AG08395 (cell line): ENCODE results near the gene POPDC3.
A peak's percentile ranks its signal among the peaks of the same experiment; 100 is the strongest.
"Not testable (repeated sequence)": the region's sequence is repeated elsewhere in the genome, so short reads cannot be mapped to it uniquely, and the experiment has no call there.

Source experiments
- DNase-seq: peaks from one replicate; pipeline ENCODE4 v3.0.0; 2012; ENCODE audit warnings: mixed read lengths, low spot score

POPDC3 gene, protein sequence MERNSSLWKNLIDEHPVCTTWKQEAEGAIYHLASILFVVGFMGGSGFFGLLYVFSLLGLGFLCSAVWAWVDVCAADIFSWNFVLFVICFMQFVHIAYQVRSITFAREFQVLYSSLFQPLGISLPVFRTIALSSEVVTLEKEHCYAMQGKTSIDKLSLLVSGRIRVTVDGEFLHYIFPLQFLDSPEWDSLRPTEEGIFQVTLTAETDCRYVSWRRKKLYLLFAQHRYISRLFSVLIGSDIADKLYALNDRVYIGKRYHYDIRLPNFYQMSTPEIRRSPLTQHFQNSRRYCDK

DNA sequence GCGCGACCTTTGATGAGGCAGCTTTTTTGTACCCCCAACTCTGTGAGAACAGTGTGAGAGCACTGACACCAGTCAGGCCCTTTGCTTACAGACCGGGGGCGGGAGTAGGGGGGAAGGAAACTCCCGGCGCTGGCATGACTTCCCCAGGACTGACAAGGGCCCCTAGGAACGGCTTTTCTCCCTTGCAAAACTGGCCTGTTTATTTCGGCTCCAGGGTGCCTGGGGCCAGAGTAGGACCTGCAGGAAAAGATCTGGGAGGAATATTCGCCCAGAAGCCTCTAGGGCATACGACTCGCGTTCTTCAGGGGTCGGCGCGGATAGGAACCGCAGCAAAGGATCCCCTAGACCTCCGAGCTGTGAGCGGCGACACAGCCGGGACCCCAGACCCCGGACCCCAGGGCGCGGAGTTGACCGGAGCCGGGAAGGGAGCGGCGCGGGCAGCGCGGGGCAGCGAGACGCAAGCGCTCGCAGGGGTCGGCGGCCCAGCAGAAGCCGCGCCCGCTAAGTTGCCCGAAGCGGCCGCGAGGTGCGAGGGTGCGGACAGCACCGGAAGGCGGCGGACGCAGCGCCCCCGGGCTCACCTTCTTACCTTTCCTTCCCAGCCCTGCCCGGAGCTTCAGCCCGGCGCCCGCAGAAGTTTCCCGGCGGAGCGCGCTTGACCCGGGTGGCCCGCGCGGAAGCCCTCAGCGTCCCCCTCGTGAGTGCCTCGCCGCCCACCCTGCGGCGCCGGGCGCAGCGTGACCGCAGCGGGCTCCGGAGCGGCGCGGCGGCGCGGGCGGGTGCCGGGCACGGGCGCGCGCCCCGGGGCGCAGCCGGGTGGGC lies at the start of gene POPDC3:
POPDC3 (minus strand) TSS at position 771 of the 822 bp plus-strand sequence. CDS start 18,105 bp downstream, outside the sequence.
- peak; percentile 30 for DNase-seq

DNA sequence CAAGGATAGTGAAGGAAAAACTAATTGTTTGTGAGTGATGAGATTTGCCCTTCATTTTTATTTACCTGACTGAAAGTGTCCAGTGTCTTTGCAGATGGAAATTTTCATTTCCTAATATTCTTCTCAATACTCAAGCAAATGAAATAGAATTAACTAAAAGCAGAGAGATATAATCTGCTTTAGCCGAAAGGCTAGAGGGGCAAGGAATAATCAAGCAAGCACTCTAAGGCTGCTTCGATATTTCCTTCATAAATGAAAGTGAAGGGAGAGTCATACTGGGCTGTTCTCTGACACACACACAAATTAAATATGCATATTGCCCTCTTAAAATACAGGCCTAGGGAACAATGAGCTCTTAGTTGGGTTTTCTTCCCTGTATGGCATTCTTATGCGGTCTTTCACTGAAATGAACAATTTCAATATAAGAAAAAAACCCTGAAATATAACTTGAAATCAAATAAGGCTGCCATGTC lies 47.5 kb upstream of the POPDC3 start:
- DNase-seq, result no peak

DNA sequence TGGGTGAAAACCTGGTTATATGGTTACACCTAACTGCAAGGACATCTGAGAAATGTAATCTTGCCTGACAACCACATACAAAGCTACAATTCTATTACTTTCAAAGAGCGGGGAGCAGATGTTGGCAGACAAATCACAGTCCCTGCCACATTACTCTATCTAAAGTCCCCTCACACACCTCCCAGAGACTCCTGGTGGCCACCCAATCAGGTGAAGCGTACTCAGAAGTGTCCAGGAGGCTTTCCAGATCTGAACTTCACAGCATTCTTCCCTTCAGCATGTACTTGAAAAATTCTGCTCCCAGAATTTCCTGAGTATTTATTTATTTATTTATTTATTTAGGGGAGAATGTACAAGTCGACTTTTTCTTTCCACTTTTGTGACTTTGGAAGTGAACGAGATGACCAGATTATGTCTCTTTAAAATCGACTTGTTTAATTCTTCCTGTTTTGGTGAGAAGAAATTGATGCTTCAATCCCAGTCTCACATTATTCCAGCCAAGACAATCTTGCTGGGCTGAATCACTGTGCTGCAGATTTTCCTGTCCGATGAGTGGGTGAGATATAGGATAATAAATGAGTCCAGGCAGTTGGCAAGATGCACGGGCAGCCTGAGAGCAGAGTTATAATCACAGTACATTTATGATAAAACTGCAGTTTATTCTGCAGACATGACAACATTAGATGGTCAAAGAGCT lies 46.9 kb upstream of the POPDC3 start:
- DNase-seq, result peak; percentile 27

DNA sequence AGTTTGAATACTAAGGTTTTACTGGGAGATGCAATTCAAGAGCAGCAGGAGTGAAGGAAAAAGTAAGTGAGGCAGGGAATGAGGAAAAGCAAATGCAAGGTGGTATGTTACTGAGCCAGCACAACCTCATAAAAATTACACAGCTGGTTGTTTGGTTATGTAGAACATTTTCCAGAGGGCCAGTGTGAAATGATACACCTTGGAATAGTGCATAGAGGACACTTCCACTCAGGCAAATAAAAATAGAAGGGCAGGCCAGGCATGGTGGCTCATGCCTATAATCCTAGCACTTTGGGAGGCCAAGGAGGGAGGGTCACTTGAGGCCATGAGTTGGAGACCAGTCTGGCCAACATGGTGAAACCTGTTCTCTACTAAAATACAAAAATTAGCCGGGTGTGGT lies 43.4 kb upstream of the POPDC3 start:
- no peak for DNase-seq

DNA sequence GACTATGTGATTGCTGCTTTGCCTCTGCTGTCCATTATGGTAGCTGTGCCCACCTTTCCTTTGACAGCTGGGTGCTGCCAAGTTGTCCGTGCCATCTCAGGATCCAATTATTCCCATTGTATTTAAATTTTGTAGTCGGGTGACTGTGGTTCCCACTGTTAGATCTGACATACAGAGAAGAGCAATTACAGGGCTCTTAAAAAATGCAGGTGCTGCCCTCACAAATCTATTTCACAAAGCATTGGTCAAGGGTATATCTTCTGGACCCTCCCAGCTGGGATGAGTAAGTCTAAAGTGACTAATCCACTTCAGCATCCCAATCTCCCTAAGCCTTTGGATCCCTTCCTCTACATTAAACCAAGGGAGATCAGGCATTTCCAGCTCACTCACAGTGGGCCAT lies 41.4 kb upstream of the POPDC3 start:
- not testable (repeated sequence) for DNase-seq

DNA sequence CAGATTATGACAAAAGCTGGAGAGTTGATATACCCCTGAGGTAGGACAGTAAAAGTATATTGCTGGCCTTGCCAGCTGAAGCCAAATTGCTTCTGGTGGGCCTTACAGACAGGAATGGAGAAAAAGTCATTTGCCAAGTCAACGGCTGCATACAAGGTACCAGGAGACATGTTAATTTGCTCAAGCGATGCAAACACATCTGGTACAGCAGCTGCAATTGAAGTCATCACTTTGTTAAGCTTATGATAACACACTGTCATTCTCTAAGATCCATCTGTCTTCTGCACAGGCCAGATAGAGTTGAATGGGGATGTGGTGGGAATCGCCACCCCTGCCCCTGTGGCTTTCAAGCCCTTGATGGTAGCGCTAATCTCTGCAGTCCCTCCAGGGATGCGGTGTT lies 40.4 kb upstream of the POPDC3 start:
- DNase-seq, result no peak

DNA sequence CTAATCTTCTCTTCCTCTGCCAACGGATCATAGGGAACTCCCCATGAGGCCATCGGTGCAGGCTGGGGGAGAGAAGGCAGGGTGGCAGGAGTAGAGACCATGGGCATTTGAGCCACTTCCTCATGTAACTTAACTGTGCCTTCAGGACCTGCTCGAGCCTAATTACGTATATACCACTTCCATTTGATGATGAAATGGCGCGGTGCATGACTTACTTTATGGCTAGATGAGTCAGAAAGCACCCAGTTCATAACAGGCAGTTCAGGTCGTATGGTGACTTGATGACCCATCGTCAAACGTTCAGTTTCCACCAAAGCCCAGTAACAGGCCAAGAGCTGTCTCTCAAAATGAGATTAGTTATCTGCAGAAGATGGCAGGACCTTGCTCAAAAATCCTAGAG lies 39.4 kb upstream of the POPDC3 start:
- not testable (repeated sequence) for DNase-seq

DNA sequence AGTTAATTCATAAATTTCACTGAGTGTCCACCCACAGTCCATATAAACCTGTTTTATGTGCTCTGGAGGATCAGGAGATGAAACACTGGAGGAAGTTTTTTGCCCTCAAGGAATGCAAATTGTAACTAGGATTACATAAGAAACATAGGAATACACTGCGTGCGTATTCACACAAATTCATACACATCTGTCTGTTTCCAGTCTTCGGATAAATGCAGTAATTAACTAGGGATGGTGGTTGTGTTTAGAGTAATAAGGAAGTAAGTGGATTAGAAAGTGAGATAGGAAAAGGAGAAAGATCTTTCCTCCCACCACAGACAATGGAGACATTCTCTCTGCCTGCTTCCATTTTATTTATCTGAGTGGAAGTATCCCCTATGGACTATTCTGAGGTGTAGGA lies 35.7 kb upstream of the POPDC3 start:
- DNase-seq, result no peak

DNA sequence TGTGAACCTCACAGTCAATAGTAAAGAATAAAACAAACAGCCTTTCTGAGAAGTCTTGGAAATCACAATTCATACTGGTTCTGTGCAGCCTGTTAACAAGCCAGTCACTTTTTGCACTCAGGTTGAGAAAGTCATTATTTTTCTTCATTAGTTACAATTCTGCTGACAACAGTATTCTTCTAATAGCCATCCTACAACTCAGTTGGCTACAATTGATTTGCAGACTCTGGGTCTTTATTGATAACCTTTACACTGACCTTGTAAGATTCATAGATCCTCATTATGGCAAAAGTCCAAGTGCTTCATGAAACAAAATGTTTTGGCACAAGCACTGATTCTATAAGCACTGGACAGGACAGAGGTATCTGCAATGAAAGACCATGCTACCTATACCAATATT lies 34.9 kb upstream of the POPDC3 start:
- DNase-seq, result no peak

DNA sequence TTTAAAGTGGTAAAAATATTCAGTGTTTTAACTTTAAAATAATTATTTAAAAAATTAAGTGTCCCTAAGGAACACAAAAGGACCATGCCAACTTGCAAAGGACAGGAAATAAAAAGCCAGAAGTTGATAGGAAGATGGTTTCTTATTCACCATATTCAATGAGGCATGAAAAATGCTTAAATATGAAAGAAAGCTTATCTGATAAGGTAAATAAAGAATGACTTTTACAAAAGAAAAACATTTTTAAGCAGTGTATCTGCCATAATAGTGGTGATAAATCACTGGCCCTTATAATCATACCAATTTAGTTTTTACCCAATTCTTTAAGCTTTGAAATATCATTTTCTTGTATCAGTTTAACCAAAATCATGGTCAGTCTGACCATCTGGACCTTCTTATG lies 33.5 kb upstream of the POPDC3 start:
- no peak for DNase-seq

DNA sequence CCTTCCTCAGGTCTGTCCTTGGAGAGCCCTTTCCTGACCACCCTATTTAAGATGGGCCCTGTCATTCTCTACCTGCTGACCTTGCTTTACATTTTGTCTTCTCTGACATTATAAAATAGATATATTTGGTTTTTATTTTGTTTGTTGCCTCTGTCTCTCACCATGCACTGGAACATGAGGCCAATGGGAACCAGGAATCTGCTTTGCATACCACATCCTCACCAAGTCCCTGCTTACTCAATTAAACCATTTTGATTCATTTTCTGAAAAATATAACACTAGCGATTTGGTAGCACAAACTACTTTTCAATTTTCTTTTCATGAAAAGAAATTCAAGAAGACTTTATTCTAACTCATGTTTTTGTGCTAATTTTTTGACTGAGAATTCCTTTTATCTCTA lies 32.8 kb upstream of the POPDC3 start:
- DNase-seq, result no peak

DNA sequence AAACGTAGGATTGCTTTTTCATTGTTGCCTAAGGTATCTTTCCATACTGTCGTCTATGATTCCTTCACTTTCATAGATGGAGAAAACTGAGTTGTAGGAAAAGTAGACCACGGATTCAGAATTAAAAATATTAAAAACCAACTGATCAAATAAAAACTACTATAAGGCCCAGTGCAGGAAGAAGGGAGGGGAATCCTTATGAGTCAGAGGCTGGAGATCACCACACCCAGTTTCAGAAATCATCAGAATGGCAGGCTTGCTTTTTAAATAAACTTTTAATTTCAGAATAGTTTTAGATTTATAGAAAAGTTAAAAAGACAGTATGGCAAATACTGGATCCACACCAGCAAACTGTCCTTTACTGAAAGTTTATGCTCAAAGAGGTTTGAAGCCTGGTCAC lies 32.0 kb upstream of the POPDC3 start:
- DNase-seq, result peak; percentile 52

DNA sequence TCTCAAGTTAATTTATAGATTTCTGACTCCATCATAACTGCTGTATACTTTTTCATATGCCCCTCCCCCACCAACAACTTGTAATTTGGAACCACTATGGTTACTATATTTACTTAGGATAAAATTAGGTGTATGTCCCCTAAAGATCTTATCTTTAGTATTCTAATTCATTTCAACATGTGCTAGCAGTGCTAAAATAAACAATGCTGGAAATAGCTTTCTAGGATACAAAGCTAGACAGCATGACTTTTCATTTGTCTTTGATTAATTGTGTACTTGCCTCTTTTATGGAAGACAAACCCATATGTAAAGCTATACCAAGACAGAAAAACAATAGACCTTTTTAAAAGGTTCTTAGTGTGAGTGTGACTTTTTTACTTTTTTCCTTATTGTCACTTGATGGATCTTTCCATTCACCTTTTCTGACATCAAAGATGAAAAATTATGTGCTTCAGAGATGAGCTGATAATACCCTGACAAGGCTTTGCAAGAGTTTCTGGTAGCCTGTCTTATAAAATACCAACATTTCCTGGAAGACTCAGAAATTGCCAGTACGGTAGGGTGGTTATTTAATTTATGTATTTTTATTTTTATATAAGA lies 31.2 kb upstream of the POPDC3 start:
- DNase-seq, result no peak

DNA sequence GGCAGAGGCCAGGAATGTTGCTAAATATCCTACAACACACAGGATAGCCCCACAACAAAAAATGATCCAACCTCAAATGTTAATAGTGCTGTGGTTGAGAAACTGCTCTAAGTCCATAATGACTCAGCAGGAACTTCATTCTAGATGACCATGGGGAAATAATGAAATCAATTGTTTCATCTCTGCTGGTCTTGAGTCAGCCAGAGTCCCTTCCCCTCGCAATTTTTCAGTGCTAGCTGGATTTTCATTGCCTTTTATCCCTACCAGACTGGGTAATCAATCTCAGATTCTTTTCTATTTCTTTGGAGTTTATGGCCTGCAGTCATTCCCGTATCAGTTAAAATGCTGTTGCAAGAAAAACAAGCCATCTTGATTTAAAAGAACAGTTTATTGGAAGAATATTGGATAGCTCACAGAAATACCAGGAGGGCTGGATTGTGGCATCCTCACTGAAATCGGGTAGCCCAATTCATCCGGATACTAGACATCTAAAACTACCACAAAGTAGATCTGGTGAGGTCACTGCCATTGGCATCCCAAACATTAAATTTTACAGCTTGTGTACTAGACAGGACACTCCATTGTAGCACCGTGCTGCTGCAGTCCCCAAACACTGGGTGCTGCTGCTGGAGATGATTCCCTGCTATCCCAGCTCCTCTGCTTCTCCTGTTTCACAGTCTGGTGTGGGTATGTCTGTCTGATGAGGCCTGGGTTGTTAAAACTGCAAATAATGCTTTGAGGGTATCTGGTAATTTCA lies 30.3 kb upstream of the POPDC3 start:
- peak; percentile 70 for DNase-seq

DNA sequence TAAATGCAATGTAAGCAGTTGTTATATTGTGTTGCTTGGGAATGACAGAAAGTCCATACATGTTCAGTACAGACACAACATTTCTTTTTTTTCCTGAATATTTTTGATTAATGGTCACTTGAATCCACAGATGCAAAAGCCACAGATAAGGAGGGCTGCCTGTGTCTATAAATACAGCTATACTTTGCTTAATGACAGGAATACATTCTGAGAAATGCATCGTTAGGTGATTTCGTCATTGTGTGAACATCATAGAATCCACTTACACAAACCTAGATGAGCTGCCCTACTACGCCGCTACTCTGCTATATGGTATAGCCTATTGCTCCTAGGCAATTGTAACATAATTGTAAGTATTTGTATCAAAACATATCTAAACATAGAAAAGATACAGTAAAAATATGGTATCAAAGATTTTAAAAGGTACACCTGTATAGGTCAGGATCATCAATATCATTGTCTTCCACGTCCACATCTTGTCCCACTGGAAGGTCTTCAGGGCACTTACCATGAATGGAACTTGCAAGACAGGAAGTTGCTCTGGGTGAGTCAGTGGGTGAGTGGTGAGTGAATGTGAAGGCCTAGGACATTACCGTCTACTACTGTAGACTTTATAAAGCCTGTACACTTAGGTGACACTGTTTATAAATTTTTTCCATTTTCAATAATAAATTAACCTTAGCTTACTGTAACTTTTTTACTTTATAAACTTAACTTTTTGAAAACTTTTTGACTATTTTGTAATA lies 27.9 kb upstream of the POPDC3 start:
- DNase-seq, result no peak

DNA sequence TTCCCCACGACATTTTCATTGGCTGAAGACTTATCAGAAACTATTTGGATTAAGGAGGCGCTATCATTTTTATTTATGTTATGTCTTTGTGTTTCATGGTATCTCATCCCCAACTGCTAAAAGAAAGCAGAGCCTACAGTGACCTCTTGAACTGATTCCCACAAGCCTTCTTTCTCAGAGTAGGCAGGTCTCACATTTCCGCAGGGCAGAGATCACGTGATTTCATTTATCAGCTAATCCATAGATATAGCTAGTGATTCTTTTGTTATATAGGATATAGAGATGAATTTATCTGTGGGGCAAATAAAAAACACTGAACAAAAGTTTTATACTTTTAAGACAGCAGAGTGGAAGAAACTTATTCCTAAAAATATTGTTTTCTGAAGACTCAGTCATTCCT lies 25.0 kb upstream of the POPDC3 start:
- DNase-seq, result no peak

DNA sequence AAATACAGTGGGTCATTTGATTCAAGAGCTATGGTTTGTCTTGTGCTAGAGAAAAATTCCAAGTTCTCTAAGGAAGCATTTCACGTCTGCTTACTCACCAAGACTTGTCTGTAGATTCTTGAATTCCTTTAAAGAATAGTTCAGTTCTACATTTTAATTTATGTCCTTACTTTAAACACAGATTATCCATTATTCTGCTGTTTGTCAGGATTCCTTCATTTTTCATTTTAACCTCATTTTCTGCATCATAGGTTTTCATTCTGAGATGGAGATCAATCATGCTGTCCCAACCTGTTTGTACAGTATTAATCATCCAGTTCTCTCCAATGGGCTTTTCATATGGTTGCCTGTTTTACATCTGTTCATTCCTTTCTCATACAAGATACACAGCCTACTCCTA lies 24.5 kb upstream of the POPDC3 start:
- no peak for DNase-seq

DNA sequence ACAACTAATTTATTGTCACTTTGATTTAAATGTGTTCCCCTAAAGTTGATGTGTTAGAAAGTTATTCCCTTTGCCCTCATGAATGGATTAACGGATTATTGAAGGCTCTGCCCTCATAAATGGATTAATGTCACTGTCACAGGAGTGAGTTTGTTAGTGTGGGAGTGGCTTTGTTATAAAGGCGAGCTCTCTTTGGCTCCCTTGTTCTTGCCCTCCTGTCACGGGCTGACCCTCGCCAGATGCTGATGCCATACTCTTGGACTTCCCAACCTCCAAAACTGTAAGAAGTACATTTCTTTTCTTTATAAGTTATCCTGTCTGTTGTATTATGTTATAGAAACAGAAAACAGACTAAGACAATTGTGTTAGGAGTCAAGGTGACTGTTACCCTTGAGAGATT lies 22.7 kb upstream of the POPDC3 start:
- DNase-seq, result no peak

DNA sequence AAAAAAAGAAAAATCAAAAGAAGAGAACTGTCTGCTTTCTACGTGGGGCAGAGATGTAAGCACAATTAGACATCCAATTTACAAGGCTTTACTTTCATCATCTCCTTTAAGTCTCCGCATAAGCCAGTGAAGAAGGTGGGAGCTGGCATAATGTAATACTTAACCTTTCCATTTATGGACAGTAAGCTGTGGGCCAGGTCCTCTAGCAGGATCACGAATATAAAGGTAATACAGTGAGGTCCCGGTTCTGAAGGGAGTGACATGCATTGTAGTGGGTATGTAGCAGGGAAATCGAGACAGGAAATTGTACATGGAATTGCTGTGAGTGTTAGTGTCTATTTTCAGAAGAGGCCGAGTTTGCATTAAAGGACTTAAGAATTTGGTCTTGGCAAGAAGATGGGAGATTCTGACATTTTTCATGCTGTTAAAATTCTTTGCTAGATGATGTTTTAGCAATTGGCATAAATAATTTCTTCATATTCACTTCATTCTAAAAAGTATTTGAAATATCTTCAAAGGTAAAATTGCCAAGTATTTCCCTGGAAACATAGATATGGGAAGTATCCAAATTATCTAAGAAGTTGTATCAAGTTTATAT lies 20.4 kb upstream of the POPDC3 start:
- no peak for DNase-seq

DNA sequence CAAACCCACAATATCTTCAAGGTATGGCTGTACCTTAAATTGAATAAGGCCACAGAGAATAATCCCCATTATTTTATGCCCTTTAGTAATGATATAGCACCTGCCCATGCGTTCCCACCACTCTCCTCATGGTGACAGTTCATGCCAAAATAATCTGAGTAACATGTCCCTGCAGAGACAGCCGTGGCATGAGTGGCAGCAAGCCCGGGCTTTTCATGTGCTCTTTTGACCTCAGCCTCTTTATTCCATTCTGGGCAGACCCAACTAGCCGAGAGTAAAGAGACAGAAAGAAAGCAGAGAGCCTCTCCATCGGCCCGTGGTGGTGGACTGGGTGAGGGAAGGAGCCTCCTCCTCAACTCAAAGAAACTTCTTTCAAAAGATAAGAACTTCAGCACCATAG lies 19.9 kb upstream of the POPDC3 start:
- DNase-seq, result no peak

DNA sequence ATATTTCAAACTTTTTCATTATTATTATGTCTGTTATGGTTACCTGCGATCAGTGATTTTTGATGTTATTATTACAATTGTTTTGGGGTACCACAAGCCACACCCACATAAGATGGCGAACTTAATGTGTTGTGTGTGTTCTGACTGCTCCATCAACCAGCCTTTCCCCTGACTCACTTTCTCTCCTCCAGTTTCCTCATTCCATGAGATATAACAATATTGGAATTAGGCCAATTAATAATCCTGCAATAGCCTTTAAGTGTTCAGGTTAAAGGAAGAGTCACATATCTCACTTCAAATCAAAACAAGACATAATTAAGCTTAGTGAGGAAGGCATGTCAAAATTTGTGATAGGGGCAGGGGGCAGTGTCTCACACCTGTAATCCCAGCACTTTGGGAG lies 16.3 kb upstream of the POPDC3 start:
- DNase-seq, result no peak
